RCC 7860 (cell line): ENCODE measurements around the gene JMJD8.

Experiments used
- DNase-seq: peaks from one replicate; pipeline ENCODE4 v3.0.0-alpha.2; 2015; ENCODE audit warnings: low spot score
- FAIRE-seq: peaks from 2 replicates; lab custom pipeline; 2012; peaks lifted over from hg19 to GRCh38; lab: Jason Lieb, UNC

JMJD8 gene

GRCh38 chr16:684071-684794 is at the start of gene JMJD8:
Gene JMJD8, minus strand, starts transcription at chr16:684334. Its CDS starts 15 bp downstream, at chr16:684319.
- DNase-seq (peak; percentile 85), FAIRE-seq (peak; percentile 2)

GRCh38 chr16:733382-734207 is 49.5 kb upstream of the JMJD8 start:
- FAIRE-seq (no peak), DNase-seq (no peak)

- DNase-seq (no peak), FAIRE-seq (no peak)
Observed at GRCh38 chr16:732936-733335, 48.8 kb upstream of the JMJD8 start.

GRCh38 chr16:732332-732731 is 48.2 kb upstream of the JMJD8 start:
- DNase-seq (no peak), FAIRE-seq (no peak)

GRCh38 chr16:730666-731509 is 46.8 kb upstream of the JMJD8 start:
- FAIRE-seq (no peak), DNase-seq (no peak)

- DNase-seq (no peak), FAIRE-seq (no peak)
Observed at GRCh38 chr16:729768-730665, 45.9 kb upstream of the JMJD8 start.

GRCh38 chr16:728890-729744 is 45.0 kb upstream of the JMJD8 start:
- DNase-seq, result no peak
- no peak for FAIRE-seq

- DNase-seq, result peak; percentile 80
- no peak for FAIRE-seq
Observed at GRCh38 chr16:728131-728889, 44.2 kb upstream of the JMJD8 start.

GRCh38 chr16:727291-727977 is 43.3 kb upstream of the JMJD8 start:
- DNase-seq (no peak), FAIRE-seq (no peak)

- peak; percentile 40 for DNase-seq
- FAIRE-seq, result no peak
Observed at GRCh38 chr16:726438-727290, 42.5 kb upstream of the JMJD8 start, which contains the start of the genes CCDC78 and HAGHL. Gene CCDC78, minus strand, starts transcription at chr16:726443. Its CDS starts 76 bp downstream, at chr16:726367. Gene HAGHL, plus strand, starts transcription at chr16:727106. Its CDS starts 404 bp downstream, at chr16:727510.

- no peak for DNase-seq
- no peak for FAIRE-seq
Observed at GRCh38 chr16:726188-726437, 42.0 kb upstream of the JMJD8 start.

GRCh38 chr16:725463-726187 is 41.5 kb upstream of the JMJD8 start:
- DNase-seq (no peak), FAIRE-seq (no peak)

GRCh38 chr16:725041-725376 is 40.9 kb upstream of the JMJD8 start:
- FAIRE-seq (no peak), DNase-seq (no peak)

GRCh38 chr16:724188-725040 is 40.3 kb upstream of the JMJD8 start:
- DNase-seq, result no peak
- no peak for FAIRE-seq

GRCh38 chr16:723695-724094 is 39.6 kb upstream of the JMJD8 start:
- DNase-seq (no peak), FAIRE-seq (no peak)
